ENCODE data around the gene DUOX2. TPM values are rescaled to one million over a fixed set of nuclear protein-coding genes. Genes with fewer than 3 reads are reported as not detected.

Gene DUOX2
- total RNA-seq, 1 experiment from 2014 or later = 0.30 TPM

- Mint-ChIP-seq H3K27ac (ENCODE audit: low read depth, unreplicated experiment) (no peak overlapping the region), H3K4me1 (ENCODE audit: insufficient read depth, unreplicated experiment) (peaks cover 27% of the 10 kb centered on the region), H3K4me3 (ENCODE audit: unreplicated experiment) (no peak overlapping the region), H3K36me3 (ENCODE audit: insufficient read depth, unreplicated experiment) (peaks cover 7% of the 10 kb centered on the region), H3K9me3 (ENCODE audit: unreplicated experiment) (no peaks in the 10 kb centered on the region), H3K27me3 (ENCODE audit: insufficient read depth, unreplicated experiment) (no peaks in the 10 kb centered on the region)
- DNase-seq (ENCODE audit: unreplicated experiment) = no peak
- POLR2A ChIA-PET = no interaction called here
- CTCF ChIA-PET = interaction anchor here (1.8 kb wide), 1 partner anchor 25 kb away, joined by 13 read pairs; no protein-coding TSS in a partner anchor
- no TSS peak for BruUV-seq (replicated peaks)
- intact Hi-C loops (cut with micrococcal nuclease) = no loop called here
- TF ChIP-seq CTCF (IDR thresholded peaks at IDR 0.05; ENCODE audit: unreplicated experiment) = no peak
Observed at GRCh38 chr15:45151998-45152828, 38.2 kb upstream of the DUOX2 start.

- no peak overlapping the region for H3K27ac Mint-ChIP-seq (ENCODE audit: low read depth, unreplicated experiment)
- BruUV-seq (replicated peaks) = no TSS peak
- no peaks in the 10 kb centered on the region for H3K27me3 Mint-ChIP-seq (ENCODE audit: insufficient read depth, unreplicated experiment)
- ChIA-PET CTCF (interaction anchor here (1.8 kb wide), 1 partner anchor 24 kb away, joined by 13 read pairs; no protein-coding TSS in a partner anchor), POLR2A (no interaction called here)
- no peak overlapping the region for H3K4me3 Mint-ChIP-seq (ENCODE audit: unreplicated experiment)
- H3K9me3 Mint-ChIP-seq (ENCODE audit: unreplicated experiment) = no peaks in the 10 kb centered on the region
- DNase-seq (ENCODE audit: unreplicated experiment) = no peak
- H3K36me3 Mint-ChIP-seq (ENCODE audit: insufficient read depth, unreplicated experiment) = peaks cover 7% of the 10 kb centered on the region
- intact Hi-C loops (cut with micrococcal nuclease) = no loop called here
- TF ChIP-seq CTCF (IDR thresholded peaks at IDR 0.05; ENCODE audit: unreplicated experiment) = no peak
- peaks cover 19% of the 10 kb centered on the region for H3K4me1 Mint-ChIP-seq (ENCODE audit: insufficient read depth, unreplicated experiment)
Observed at GRCh38 chr15:45150997-45151396, 37.0 kb upstream of the DUOX2 start.

- Mint-ChIP-seq H3K4me3 (ENCODE audit: unreplicated experiment) (no peak overlapping the region), H3K27ac (ENCODE audit: low read depth, unreplicated experiment) (no peak overlapping the region), H3K27me3 (ENCODE audit: insufficient read depth, unreplicated experiment) (no peaks in the 10 kb centered on the region), H3K4me1 (ENCODE audit: insufficient read depth, unreplicated experiment) (peaks cover 19% of the 10 kb centered on the region), H3K9me3 (ENCODE audit: unreplicated experiment) (no peaks in the 10 kb centered on the region), H3K36me3 (ENCODE audit: insufficient read depth, unreplicated experiment) (peaks cover 9% of the 10 kb centered on the region)
- ChIA-PET POLR2A (interaction anchor here (0.8 to 2.0 kb wide), 4 partner anchors 9 to 129 kb away, joined by 3 to 5 read pairs (median 4); partner anchors contain the start of gene DUOX1), CTCF (interaction anchor here (1.3 to 1.8 kb wide), 3 partner anchors 9 to 23 kb away, joined by 3 to 13 read pairs (median 4); no protein-coding TSS in a partner anchor)
- no TSS peak for BruUV-seq (replicated peaks)
- no peak for TF ChIP-seq CTCF (IDR thresholded peaks at IDR 0.05; ENCODE audit: unreplicated experiment)
- no peak for DNase-seq (ENCODE audit: unreplicated experiment)
- intact Hi-C loops (cut with micrococcal nuclease) = no loop called here
Observed at GRCh38 chr15:45150481-45150880, 36.5 kb upstream of the DUOX2 start.

GRCh38 chr15:45149060-45149459, 35.1 kb upstream of the DUOX2 start:
- peaks cover 19% of the 10 kb centered on the region for H3K4me1 Mint-ChIP-seq (ENCODE audit: insufficient read depth, unreplicated experiment)
- CTCF ChIA-PET = interaction anchor here (1.0 to 3.9 kb wide), 4 partner anchors 9 to 281 kb away, joined by 3 to 17 read pairs (median 4); no protein-coding TSS in a partner anchor
- BruUV-seq (replicated peaks) = no TSS peak
- no peak for DNase-seq (ENCODE audit: unreplicated experiment)
- intact Hi-C loops (cut with micrococcal nuclease) = no loop called here
- H3K36me3 Mint-ChIP-seq (ENCODE audit: insufficient read depth, unreplicated experiment) = peaks cover 14% of the 10 kb centered on the region
- POLR2A ChIA-PET = interaction anchor here (1.3 to 2.0 kb wide), 3 partner anchors 14 to 130 kb away, joined by 4 to 5 read pairs (median 5); partner anchors contain the start of gene DUOX1
- no peak overlapping the region for H3K4me3 Mint-ChIP-seq (ENCODE audit: unreplicated experiment)
- no peak for TF ChIP-seq CTCF (IDR thresholded peaks at IDR 0.05; ENCODE audit: unreplicated experiment)
- H3K27ac Mint-ChIP-seq (ENCODE audit: low read depth, unreplicated experiment) = peak overlapping the region; percentile 63
- H3K9me3 Mint-ChIP-seq (ENCODE audit: unreplicated experiment) = no peaks in the 10 kb centered on the region
- no peaks in the 10 kb centered on the region for H3K27me3 Mint-ChIP-seq (ENCODE audit: insufficient read depth, unreplicated experiment)
